NT2/D1 (cell line): ENCODE measurements around the gene PARP3.

Experiments
- YY1 ChIP-seq: IDR thresholded peaks from 2 replicates; pipeline ENCODE4 v1.6.1; 2011; ENCODE audit not compliant: insufficient read length, insufficient read depth
- ZNF274 ChIP-seq: IDR thresholded peaks from 2 replicates; pipeline ENCODE4 v1.6.1; 2011; ENCODE audit warnings: mild to moderate bottlenecking, low read depth, low read length

DNA sequence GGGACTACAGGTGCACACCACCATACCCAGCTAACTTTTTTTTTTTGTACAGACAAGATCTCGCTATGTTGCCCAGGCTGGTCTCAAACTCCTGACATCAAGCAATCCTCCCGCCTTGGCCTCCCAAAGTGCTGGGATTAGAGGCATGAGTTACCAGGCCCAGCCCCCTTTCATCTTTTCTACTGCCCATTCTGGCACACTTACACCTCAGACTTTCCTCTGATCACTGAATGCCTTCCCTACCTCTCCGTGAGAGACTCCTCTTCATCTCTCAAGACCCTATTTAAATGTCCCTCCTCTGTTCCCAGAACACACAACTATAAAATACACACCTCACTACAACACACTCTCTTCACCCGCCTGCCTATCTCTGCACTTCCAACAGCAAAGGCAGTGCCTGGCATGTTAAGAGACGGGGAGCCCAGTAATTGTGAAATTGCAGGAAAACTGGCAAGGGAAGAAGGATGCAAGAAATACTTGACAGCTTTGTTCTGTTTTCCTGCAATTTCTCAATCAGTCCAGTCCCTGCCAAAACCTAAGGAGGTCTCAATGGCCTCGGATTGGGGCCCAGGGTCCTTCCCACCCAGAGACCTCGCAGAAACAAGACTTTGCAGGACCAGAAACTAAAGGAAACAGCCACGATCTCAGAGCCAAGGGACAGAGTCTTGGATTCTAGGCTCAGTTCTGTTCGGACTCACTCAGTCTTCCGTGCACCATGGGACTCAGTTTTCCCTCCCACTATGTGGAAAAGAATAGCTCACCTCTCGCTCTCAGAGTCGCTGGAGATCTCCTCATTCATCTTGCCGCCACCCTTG is 1.3 kb upstream of the PARP3 start:
- TF ChIP-seq YY1 (no peak), ZNF274 (no peak)
